ENCODE results near the gene ZFP36L1.

- TF ChIP-seq POLR2AphosphoS5 (IDR thresholded peaks at IDR 0.05) = no peak
- TF ChIP-seq, protein P1, sequence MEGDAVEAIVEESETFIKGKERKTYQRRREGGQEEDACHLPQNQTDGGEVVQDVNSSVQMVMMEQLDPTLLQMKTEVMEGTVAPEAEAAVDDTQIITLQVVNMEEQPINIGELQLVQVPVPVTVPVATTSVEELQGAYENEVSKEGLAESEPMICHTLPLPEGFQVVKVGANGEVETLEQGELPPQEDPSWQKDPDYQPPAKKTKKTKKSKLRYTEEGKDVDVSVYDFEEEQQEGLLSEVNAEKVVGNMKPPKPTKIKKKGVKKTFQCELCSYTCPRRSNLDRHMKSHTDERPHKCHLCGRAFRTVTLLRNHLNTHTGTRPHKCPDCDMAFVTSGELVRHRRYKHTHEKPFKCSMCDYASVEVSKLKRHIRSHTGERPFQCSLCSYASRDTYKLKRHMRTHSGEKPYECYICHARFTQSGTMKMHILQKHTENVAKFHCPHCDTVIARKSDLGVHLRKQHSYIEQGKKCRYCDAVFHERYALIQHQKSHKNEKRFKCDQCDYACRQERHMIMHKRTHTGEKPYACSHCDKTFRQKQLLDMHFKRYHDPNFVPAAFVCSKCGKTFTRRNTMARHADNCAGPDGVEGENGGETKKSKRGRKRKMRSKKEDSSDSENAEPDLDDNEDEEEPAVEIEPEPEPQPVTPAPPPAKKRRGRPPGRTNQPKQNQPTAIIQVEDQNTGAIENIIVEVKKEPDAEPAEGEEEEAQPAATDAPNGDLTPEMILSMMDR (IDR thresholded peaks at IDR 0.05 in 8 of 11, conservative IDR thresholded peaks at IDR 0.05 in 3 of 11) = no peak
These were observed 48.3 kb downstream of the ZFP36L1 start for GRCh38 chr14:68744613-68745012.

All from spleen (tissue), 7 donors.